Activated CD4-positive, alpha-beta T cell treated with anti-CD3 and anti-CD28 coated beads, Interleukin-10, Interleukin-2, amounts not matched to agents 100 ng/mL and 50 ng/mL, durations not matched to agents 16 hours and 8 hours (primary cell): ENCODE measurements around the gene DOCK3.
"Not testable (repeated sequence)": the region's sequence is repeated elsewhere in the genome, so short reads cannot be mapped to it uniquely, and the experiment has no call there.

Experiments
- DNase-seq: peaks from one replicate; pipeline ENCODE4 v3.0.0-alpha.2; 2020

DOCK3 gene

GRCh38 chr3:51123531-51123930, 448.8 kb downstream of the DOCK3 start:
- no peak for DNase-seq

GRCh38 chr3:51131607-51132006, 456.9 kb downstream of the DOCK3 start:
- DNase-seq: not testable (repeated sequence)

- DNase-seq: no peak
Observed at GRCh38 chr3:51137715-51138114, 463.0 kb downstream of the DOCK3 start.

GRCh38 chr3:51139616-51140015, 464.9 kb downstream of the DOCK3 start:
- no peak for DNase-seq

GRCh38 chr3:51141573-51141972, 466.8 kb downstream of the DOCK3 start:
- DNase-seq: no peak

- DNase-seq: no peak
Observed at GRCh38 chr3:51145811-51146585, 471.3 kb downstream of the DOCK3 start.

- DNase-seq: no peak
Observed at GRCh38 chr3:51146781-51147180, 472.1 kb downstream of the DOCK3 start.

GRCh38 chr3:51156147-51156546, 481.4 kb downstream of the DOCK3 start:
- no peak for DNase-seq

GRCh38 chr3:51163051-51163450, 488.3 kb downstream of the DOCK3 start:
- no peak for DNase-seq

- DNase-seq: no peak
Observed at GRCh38 chr3:51173518-51174271, 499.0 kb downstream of the DOCK3 start.

- DNase-seq: peak; percentile 3
Observed at GRCh38 chr3:51176923-51177322, 502.2 kb downstream of the DOCK3 start.

GRCh38 chr3:51186446-51186845, 511.7 kb downstream of the DOCK3 start:
- DNase-seq: not testable (repeated sequence)

- no peak for DNase-seq
Observed at GRCh38 chr3:51190199-51190598, 515.5 kb downstream of the DOCK3 start.

- no peak for DNase-seq
Observed at GRCh38 chr3:51190827-51191226, 516.1 kb downstream of the DOCK3 start.

GRCh38 chr3:51191768-51192167, 517.0 kb downstream of the DOCK3 start:
- no peak for DNase-seq

GRCh38 chr3:51198477-51198876, 523.8 kb downstream of the DOCK3 start:
- DNase-seq: no peak

GRCh38 chr3:51199296-51199695, 524.6 kb downstream of the DOCK3 start:
- not testable (repeated sequence) for DNase-seq

GRCh38 chr3:51216291-51216690, 541.6 kb downstream of the DOCK3 start:
- no peak for DNase-seq

- no peak for DNase-seq
Observed at GRCh38 chr3:51221959-51222358, 547.2 kb downstream of the DOCK3 start.

GRCh38 chr3:51224283-51224682, 549.6 kb downstream of the DOCK3 start:
- DNase-seq: peak; percentile 15

- DNase-seq: no peak
Observed at GRCh38 chr3:51224843-51225242, 550.1 kb downstream of the DOCK3 start.

GRCh38 chr3:51242939-51243338, 568.2 kb downstream of the DOCK3 start:
- DNase-seq: no peak

- DNase-seq: no peak
Observed at GRCh38 chr3:51243924-51244323, 569.2 kb downstream of the DOCK3 start.

GRCh38 chr3:51245867-51246266, 571.1 kb downstream of the DOCK3 start:
- no peak for DNase-seq
